Measurements from ENCODE around the gene ARHGAP18.
A peak's percentile ranks its signal among the peaks of the same experiment; 100 is the strongest.

Gene ARHGAP18

GRCh38 chr6:129709769-129710449 is at the start of gene ARHGAP18:
ARHGAP18 (minus strand) TSS chr6:129710177; CDS start chr6:129710136, 41 bp downstream.
- DNase-seq (ENCODE audit: low read depth) = peak; percentile 88

GRCh38 chr6:129755787-129756186 is 45.8 kb upstream of the ARHGAP18 start:
- no peak for DNase-seq (ENCODE audit: low read depth)

- DNase-seq (ENCODE audit: low read depth) = no peak
Measured at GRCh38 chr6:129754750-129755149, 44.8 kb upstream of the ARHGAP18 start.

GRCh38 chr6:129753422-129753821 is 43.4 kb upstream of the ARHGAP18 start:
- no peak for DNase-seq (ENCODE audit: low read depth)

- DNase-seq (ENCODE audit: low read depth) = no peak
Measured at GRCh38 chr6:129751384-129751783, 41.4 kb upstream of the ARHGAP18 start.

GRCh38 chr6:129750360-129750759 is 40.4 kb upstream of the ARHGAP18 start:
- DNase-seq (ENCODE audit: low read depth) = no peak

GRCh38 chr6:129749749-129750120 is 39.8 kb upstream of the ARHGAP18 start:
- DNase-seq (ENCODE audit: low read depth) = peak; percentile 64

- DNase-seq (ENCODE audit: low read depth) = peak; percentile 40
Measured at GRCh38 chr6:129748901-129749748, 39.1 kb upstream of the ARHGAP18 start.

GRCh38 chr6:129748212-129748900 is 38.4 kb upstream of the ARHGAP18 start:
- no peak for DNase-seq (ENCODE audit: low read depth)

GRCh38 chr6:129747588-129748112 is 37.7 kb upstream of the ARHGAP18 start:
- DNase-seq (ENCODE audit: low read depth) = no peak

GRCh38 chr6:129744880-129745237 is 34.9 kb upstream of the ARHGAP18 start:
- DNase-seq (ENCODE audit: low read depth) = no peak

- peak; percentile 56 for DNase-seq (ENCODE audit: low read depth)
Measured at GRCh38 chr6:129744201-129744879, 34.4 kb upstream of the ARHGAP18 start.

- DNase-seq (ENCODE audit: low read depth) = no peak
Measured at GRCh38 chr6:129740013-129740412, 30.0 kb upstream of the ARHGAP18 start.

- no peak for DNase-seq (ENCODE audit: low read depth)
Measured at GRCh38 chr6:129736105-129736504, 26.1 kb upstream of the ARHGAP18 start.

- no peak for DNase-seq (ENCODE audit: low read depth)
Measured at GRCh38 chr6:129733290-129733689, 23.3 kb upstream of the ARHGAP18 start.

- no peak for DNase-seq (ENCODE audit: low read depth)
Measured at GRCh38 chr6:129732542-129732941, 22.6 kb upstream of the ARHGAP18 start.

- DNase-seq (ENCODE audit: low read depth) = no peak
Measured at GRCh38 chr6:129732034-129732433, 22.1 kb upstream of the ARHGAP18 start.

GRCh38 chr6:129731428-129731827 is 21.5 kb upstream of the ARHGAP18 start:
- DNase-seq (ENCODE audit: low read depth) = no peak

GRCh38 chr6:129730477-129731165 is 20.6 kb upstream of the ARHGAP18 start:
- no peak for DNase-seq (ENCODE audit: low read depth)

- DNase-seq (ENCODE audit: low read depth) = no peak
Measured at GRCh38 chr6:129726650-129727049, 16.7 kb upstream of the ARHGAP18 start.

GRCh38 chr6:129725341-129725740 is 15.4 kb upstream of the ARHGAP18 start:
- DNase-seq (ENCODE audit: low read depth) = no peak

Data from GM04504 (cell line).